Measurements from ENCODE around the gene SFI1.

The SFI1 gene

DNA sequence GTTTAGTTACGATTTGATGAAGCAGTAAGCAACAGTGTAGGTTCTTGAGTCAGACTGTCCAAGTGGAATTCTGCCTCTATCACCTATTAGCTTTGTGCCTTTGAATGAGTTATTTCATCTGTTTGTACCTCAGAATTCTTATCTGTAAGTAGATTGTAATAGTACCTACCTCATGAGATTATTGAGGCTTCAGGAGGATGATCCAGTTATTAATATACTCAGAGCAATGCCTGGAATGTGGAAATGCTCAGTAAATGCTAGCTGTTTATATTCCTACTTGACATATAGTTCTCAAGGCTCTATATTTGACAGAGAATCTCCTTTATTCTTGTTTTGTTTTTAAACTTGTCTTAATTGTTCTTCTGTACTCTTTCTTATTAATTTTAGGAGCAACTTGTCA is 70.1 kb downstream of the SFI1 start:
- no peak for DNase-seq (ENCODE audit: low spot score)
- no peak overlapping the region for H3K27ac ChIP-seq
- ChIA-PET POLR2A (ENCODE audit: low non-redundant PET) (no interaction called here), CTCF (no interaction called here)
- TF ChIP-seq, protein P1, sequence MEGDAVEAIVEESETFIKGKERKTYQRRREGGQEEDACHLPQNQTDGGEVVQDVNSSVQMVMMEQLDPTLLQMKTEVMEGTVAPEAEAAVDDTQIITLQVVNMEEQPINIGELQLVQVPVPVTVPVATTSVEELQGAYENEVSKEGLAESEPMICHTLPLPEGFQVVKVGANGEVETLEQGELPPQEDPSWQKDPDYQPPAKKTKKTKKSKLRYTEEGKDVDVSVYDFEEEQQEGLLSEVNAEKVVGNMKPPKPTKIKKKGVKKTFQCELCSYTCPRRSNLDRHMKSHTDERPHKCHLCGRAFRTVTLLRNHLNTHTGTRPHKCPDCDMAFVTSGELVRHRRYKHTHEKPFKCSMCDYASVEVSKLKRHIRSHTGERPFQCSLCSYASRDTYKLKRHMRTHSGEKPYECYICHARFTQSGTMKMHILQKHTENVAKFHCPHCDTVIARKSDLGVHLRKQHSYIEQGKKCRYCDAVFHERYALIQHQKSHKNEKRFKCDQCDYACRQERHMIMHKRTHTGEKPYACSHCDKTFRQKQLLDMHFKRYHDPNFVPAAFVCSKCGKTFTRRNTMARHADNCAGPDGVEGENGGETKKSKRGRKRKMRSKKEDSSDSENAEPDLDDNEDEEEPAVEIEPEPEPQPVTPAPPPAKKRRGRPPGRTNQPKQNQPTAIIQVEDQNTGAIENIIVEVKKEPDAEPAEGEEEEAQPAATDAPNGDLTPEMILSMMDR (conservative IDR thresholded peaks at IDR 0.05; ENCODE audit: low read depth) = no peak

DNA sequence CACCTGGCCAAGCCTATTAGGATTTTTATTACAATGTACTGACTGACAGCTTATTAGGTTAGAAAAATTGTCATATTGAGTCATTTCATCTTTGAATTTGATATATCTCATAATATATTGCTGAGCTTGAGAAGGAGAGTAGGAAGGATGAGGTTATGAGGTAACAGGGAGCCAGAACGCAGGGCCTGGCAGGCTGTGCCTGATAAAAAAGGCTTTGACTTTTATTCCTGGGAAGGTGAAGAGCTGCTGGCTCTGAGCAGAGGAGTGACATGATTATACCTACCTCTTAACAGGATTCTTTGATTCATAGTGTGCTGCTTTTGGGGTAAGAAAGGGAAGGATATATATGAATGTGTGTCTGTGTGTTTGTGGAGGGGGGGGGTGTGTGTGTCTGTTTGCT is 70.9 kb downstream of the SFI1 start:
- H3K27ac ChIP-seq = no peak overlapping the region
- DNase-seq (ENCODE audit: low spot score) = no peak
- ChIA-PET POLR2A (ENCODE audit: low non-redundant PET) (no interaction called here), CTCF (no interaction called here)
- TF ChIP-seq, protein P1 (conservative IDR thresholded peaks at IDR 0.05; ENCODE audit: low read depth) = no peak

DNA sequence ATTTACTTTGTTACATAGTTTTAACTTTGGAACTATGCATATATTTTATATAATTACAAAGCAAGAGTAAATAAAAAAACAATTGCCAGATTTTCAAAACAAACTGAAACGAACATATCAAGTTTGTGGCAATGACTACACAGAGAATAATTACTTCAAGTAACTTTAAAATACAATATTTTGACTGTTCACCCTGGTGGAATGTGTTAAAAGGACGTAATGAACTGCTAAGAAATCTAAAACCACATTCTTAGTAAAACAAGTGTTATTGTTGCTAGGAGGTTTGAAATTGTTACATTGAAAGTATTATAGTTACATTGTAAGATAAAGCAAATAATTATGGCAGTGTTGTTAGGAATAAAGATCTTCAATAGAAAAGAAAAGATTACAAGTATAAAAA is 71.4 kb downstream of the SFI1 start:
- no peak for DNase-seq (ENCODE audit: low spot score)
- no peak overlapping the region for H3K27ac ChIP-seq
- TF ChIP-seq, protein P1 (conservative IDR thresholded peaks at IDR 0.05; ENCODE audit: low read depth) = no peak
- CTCF ChIA-PET = no interaction called here
- POLR2A ChIA-PET (ENCODE audit: low non-redundant PET) = no interaction called here

DNA sequence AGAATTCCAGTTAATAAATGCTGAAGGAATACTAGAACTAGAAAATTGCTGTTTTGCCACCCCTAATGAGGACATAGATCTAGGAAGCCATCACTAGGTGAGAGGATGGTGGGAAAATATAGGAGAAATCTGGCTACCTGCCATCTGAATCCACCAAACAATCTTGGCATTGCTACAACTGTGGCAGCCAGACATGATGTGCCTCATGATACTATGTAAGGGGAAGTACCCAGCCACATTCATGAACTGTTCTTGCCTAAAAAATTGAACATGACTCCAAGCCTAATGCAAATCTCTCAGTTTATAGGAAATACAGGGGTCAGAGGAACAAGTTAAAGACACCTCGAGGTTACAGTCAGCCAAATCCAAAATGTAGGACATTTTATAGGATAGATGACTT is 72.8 kb downstream of the SFI1 start:
- H3K27ac ChIP-seq = no peak overlapping the region
- CTCF ChIA-PET = no interaction called here

DNA sequence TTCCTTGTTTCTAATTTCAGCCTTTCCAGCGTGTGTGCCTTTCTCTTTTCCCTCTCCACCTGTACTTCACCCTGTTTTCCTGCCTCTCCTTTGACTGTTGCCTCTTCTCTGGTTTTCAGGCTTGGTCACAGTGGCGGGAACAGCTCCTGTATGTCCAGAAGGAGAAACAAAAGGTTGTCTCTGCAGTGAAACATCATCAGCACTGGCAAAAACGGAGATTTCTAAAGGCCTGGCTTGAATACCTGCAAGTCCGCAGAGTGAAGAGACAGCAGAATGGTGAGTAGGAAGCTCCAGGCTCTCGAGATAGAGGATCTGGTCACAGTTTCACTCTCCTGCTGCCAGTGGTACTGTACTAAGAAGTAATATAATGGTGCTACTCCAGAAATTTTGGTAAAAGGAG is 76.6 kb downstream of the SFI1 start:
- no peak for DNase-seq (ENCODE audit: low spot score)
- no peak overlapping the region for H3K27ac ChIP-seq
- TF ChIP-seq, protein P1 (conservative IDR thresholded peaks at IDR 0.05; ENCODE audit: low read depth) = no peak
- POLR2A ChIA-PET (ENCODE audit: low non-redundant PET) = no interaction called here
- CTCF ChIA-PET = interaction anchor here (0.6 kb wide), 1 partner anchor 10 kb away, joined by 4 read pairs; no protein-coding TSS in a partner anchor

More for the DNA sequence above, 72.8 kb downstream of the SFI1 start:
- TF ChIP-seq, protein P1 (conservative IDR thresholded peaks at IDR 0.05; ENCODE audit: low read depth) = no peak
- POLR2A ChIA-PET (ENCODE audit: low non-redundant PET) = no interaction called here
- DNase-seq (ENCODE audit: low spot score) = no peak

DNA sequence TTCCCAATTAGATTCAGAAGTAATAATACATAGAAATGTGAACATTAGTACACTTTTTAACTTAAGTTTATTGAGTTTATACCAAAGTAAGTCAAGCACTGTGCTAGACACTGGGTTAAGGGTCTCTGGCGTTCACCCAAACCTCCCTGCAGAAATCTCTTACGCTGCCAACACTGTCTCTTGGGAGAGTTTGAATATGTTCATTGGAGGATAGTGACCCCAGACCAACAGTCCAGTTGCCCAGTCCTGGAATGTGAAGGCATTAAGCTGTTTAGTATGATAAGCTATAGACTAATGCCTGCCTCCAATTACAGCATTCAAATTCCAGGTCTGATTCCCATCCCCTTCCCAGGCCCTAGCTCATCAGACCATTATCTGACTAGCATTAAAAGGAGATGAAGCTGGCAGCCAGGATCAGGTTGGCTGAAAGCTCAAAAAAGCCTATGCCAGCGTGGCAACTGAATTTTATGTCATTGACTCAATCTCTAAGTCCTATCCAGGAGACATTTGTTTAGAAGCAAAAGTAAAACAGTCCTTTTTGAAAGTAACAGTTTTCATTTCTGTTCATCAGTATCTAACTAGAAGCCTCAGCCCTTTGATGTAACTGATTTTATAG is 77.8 kb downstream of the SFI1 start:
- ChIA-PET POLR2A (ENCODE audit: low non-redundant PET) (no interaction called here), CTCF (no interaction called here)
- H3K27ac ChIP-seq = no peak overlapping the region
- DNase-seq (ENCODE audit: low spot score) = no peak
- TF ChIP-seq, protein P1 (conservative IDR thresholded peaks at IDR 0.05; ENCODE audit: low read depth) = no peak

Data from RWPE1 (cell line).